ENCODE results near the gene DCDC1. TPM values are rescaled to one million over a fixed set of nuclear protein-coding genes. Genes with fewer than 3 reads are reported as not detected.

Gene DCDC1
- polyA plus RNA-seq, 2 of the 4 experiments (the other 2 are of a cell fraction), result 2.8 to 9.5 TPM

DNA sequence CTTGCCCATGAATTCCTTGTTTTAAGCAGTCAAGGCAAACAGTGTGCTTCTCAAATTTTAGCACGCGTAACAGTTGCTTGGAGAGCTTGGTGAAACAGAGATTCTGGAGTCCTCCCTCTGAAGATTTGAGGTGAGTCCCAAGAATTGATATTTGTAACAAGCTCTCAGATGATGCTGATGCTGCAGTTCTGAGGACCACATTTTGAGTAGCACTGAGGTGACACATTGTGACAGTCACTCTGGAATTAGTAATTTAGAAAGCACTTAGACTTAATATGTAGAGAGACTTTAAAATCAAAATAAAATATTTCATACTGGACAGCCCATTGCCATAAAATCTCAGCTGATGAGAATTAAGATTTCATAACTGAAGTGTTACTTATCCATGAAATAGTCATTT, 38.7 kb upstream of the DCDC1 start:
- CTCF ChIA-PET, result interaction anchor here (1.5 kb wide), 1 partner anchor 463 kb away, joined by 3 read pairs; no protein-coding TSS in a partner anchor

DNA sequence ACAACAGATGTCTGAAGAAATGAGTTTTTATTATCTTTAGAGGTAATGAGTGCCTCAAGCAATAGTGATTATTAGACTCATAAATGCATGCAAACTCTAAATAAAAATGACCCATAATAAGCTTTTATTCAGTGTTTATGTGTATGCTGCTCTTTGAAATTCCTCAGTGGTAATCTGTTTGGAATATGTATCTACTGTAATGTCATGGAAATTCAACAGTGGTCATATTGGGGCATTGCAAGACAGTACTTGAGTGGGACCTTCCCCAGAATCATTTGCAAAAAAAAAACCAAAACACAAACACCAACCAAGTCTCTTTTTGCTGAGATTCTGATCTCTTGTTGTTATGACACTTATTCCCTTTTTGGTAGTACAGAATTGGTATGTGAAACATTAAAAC, 35.1 kb upstream of the DCDC1 start:
- no peak for TF ChIP-seq ZSCAN20 (CRISPR knock-in tag; IDR thresholded peaks at IDR 0.05)
- no peak for TF ChIP-seq HOXB13 (CRISPR knock-in tag; IDR thresholded peaks at IDR 0.05; ENCODE audit: low read depth)
- TF ChIP-seq CHD4 (IDR thresholded peaks at IDR 0.05; ENCODE audit: borderline replicate concordance), result no peak
- no peak for TF ChIP-seq GATA3 (IDR thresholded peaks at IDR 0.05; ENCODE audit: borderline replicate concordance)
- TF ChIP-seq KDM1A (IDR thresholded peaks at IDR 0.05; ENCODE audit: low read depth), result no peak
- TF ChIP-seq FOSB (CRISPR knock-in tag; IDR thresholded peaks at IDR 0.05), result no peak
- H3K9me3 ChIP-seq, result no peaks in the 10 kb centered on the region
- H3K27ac ChIP-seq, result no peak overlapping the region
- DNase-seq (ENCODE audit: low read depth in 1 of 2, low spot score in 1 of 2) (no peak), ATAC-seq (no peak), FAIRE-seq (no peak)
- no peak overlapping the region for H3K4me3 ChIP-seq
- no peaks in the 10 kb centered on the region for H3K4me1 ChIP-seq
- H3K4me2 ChIP-seq, result no peak overlapping the region
- ChIA-PET POLR2A (no interaction called here), CTCF (interaction anchor here (0.6 to 0.9 kb wide), 2 partner anchors 12 to 828 kb away, joined by 3 read pairs; no protein-coding TSS in a partner anchor)

More for the DNA sequence above, 38.7 kb upstream of the DCDC1 start:
- no peak for FAIRE-seq
- ATAC-seq, result no peak
- POLR2A ChIA-PET, result no interaction called here
- Histone ChIP-seq H3K4me3 (no peak overlapping the region), H3K9me3 (no peaks in the 10 kb centered on the region), H3K4me1 (no peaks in the 10 kb centered on the region), H3K4me2 (no peak overlapping the region), H3K27ac (no peak overlapping the region)
- WGBS (ENCODE audit: missing lambda C conversion rate), result 100% methylated on average over 2 of the region's 2 CpGs
- no peak for DNase-seq (ENCODE audit: low read depth in 1 of 2, low spot score in 1 of 2)
- TF ChIP-seq, protein P1, sequence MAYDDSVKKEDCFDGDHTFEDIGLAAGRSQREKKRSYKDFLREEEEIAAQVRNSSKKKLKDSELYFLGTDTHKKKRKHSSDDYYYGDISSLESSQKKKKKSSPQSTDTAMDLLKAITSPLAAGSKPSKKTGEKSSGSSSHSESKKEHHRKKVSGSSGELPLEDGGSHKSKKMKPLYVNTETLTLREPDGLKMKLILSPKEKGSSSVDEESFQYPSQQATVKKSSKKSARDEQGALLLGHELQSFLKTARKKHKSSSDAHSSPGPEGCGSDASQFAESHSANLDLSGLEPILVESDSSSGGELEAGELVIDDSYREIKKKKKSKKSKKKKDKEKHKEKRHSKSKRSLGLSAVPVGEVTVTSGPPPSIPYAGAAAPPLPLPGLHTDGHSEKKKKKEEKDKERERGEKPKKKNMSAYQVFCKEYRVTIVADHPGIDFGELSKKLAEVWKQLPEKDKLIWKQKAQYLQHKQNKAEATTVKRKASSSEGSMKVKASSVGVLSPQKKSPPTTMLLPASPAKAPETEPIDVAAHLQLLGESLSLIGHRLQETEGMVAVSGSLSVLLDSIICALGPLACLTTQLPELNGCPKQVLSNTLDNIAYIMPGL (CRISPR knock-in tag; IDR thresholded peaks at IDR 0.05; ENCODE audit: borderline replicate concordance), result no peak
- peak; percentile 36 for TF ChIP-seq MAFK (IDR thresholded peaks at IDR 0.05; ENCODE audit: partially characterized antibody)

DNA sequence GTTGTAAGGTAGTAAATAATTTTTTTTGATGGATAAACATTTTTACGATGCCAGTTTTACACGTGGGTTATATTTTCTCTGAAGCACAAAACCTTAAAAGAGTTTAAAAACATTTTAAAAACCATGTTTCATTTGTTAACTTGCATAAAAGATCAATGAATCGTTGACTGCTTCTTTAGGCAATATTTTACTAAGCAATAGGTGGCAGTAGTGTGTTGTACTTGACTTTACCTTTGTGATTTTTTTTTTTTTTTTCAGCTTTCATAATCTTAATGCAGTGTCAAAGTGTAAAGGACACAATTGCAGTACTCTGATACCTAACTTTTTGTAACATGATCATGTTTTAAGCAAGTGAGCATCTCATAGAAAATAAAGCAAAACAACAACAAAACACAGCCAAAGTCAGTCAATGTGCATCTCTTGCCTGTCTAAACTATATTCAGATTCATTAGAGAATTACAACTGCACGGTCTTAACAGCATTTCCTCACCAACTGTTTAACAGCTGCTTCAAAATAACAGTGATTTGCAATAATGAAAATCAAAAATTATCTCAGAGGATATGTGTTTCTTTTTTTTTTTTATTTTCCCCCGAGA, 27.8 kb upstream of the DCDC1 start:
- 38% methylated on average over 5 of the region's 5 CpGs for WGBS (ENCODE audit: missing lambda C conversion rate)
- ATAC-seq (peak in 1 of 2 experiments; percentile 52; a peak in 2 of 6 replicates), DNase-seq (ENCODE audit: low read depth in 1 of 2, low spot score in 1 of 2) (peak; percentile 5 to 10)

More for the DNA sequence above, 27.8 kb upstream of the DCDC1 start:
- no peak for TF ChIP-seq MYC (IDR thresholded peaks at IDR 0.05; ENCODE audit: borderline replicate concordance, low read length)
- TF ChIP-seq, protein P2, sequence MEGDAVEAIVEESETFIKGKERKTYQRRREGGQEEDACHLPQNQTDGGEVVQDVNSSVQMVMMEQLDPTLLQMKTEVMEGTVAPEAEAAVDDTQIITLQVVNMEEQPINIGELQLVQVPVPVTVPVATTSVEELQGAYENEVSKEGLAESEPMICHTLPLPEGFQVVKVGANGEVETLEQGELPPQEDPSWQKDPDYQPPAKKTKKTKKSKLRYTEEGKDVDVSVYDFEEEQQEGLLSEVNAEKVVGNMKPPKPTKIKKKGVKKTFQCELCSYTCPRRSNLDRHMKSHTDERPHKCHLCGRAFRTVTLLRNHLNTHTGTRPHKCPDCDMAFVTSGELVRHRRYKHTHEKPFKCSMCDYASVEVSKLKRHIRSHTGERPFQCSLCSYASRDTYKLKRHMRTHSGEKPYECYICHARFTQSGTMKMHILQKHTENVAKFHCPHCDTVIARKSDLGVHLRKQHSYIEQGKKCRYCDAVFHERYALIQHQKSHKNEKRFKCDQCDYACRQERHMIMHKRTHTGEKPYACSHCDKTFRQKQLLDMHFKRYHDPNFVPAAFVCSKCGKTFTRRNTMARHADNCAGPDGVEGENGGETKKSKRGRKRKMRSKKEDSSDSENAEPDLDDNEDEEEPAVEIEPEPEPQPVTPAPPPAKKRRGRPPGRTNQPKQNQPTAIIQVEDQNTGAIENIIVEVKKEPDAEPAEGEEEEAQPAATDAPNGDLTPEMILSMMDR (IDR thresholded peaks at IDR 0.05), result peak; percentile 61
- no peak for TF ChIP-seq JUN (IDR thresholded peaks at IDR 0.05)
- TF ChIP-seq, protein P3, sequence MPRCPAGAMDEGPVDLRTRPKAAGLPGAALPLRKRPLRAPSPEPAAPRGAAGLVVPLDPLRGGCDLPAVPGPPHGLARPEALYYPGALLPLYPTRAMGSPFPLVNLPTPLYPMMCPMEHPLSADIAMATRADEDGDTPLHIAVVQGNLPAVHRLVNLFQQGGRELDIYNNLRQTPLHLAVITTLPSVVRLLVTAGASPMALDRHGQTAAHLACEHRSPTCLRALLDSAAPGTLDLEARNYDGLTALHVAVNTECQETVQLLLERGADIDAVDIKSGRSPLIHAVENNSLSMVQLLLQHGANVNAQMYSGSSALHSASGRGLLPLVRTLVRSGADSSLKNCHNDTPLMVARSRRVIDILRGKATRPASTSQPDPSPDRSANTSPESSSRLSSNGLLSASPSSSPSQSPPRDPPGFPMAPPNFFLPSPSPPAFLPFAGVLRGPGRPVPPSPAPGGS (IDR thresholded peaks at IDR 0.05), result no peak
- TF ChIP-seq SMC3 (IDR thresholded peaks at IDR 0.05), result peak; percentile 44; the same call in 2 of the 3 replicates
- TF ChIP-seq RAD21 (conservative IDR thresholded peaks at IDR 0.05 in 1 of 2, IDR thresholded peaks at IDR 0.05 in 1 of 2), result peak; percentile 64 to 68; a peak in 4 of 5 replicates
- TF ChIP-seq, protein P1 (CRISPR knock-in tag; IDR thresholded peaks at IDR 0.05; ENCODE audit: borderline replicate concordance), result no peak
- no peak for TF ChIP-seq MAZ (IDR thresholded peaks at IDR 0.05; ENCODE audit: borderline replicate concordance, low read depth, low read length)
- TF ChIP-seq, protein P4, sequence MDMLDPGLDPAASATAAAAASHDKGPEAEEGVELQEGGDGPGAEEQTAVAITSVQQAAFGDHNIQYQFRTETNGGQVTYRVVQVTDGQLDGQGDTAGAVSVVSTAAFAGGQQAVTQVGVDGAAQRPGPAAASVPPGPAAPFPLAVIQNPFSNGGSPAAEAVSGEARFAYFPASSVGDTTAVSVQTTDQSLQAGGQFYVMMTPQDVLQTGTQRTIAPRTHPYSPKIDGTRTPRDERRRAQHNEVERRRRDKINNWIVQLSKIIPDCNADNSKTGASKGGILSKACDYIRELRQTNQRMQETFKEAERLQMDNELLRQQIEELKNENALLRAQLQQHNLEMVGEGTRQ (IDR thresholded peaks at IDR 0.05), result no peak
- FAIRE-seq, result peak; percentile 54
- POLR2A ChIA-PET, result interaction anchor here (0.6 kb wide), 1 partner anchor 602 kb away, joined by 4 read pairs; no protein-coding TSS in a partner anchor
- H3K9me3 ChIP-seq, result no peaks in the 10 kb centered on the region
- no peak overlapping the region for H3K4me3 ChIP-seq
- H3K4me1 ChIP-seq, result no peaks in the 10 kb centered on the region
- H3K27ac ChIP-seq, result no peak overlapping the region
- H3K4me2 ChIP-seq, result no peak overlapping the region
- CTCF ChIA-PET, result interaction anchor here (0.6 to 4.9 kb wide), 10 partner anchors 9 to 779 kb away, joined by 3 to 33 read pairs (median 4); no protein-coding TSS in a partner anchor

Measured in A549 (cell line).